ENCODE data around the gene NSUN2. TPM values are rescaled to one million over a fixed set of nuclear protein-coding genes. Genes with fewer than 3 reads are reported as not detected.

The NSUN2 gene
- total and polyA plus RNA-seq, 2 experiments from 2014 or later: 65.4 to 112 TPM

- TF ChIP-seq ZNF462 (CRISPR knock-in tag; IDR thresholded peaks at IDR 0.05): no peak
- no peak for TF ChIP-seq JUNB (IDR thresholded peaks at IDR 0.05; ENCODE audit: unreplicated experiment)
Measured at GRCh38 chr5:6682239-6682638, 49.4 kb upstream of the NSUN2 start (continued).

DNA sequence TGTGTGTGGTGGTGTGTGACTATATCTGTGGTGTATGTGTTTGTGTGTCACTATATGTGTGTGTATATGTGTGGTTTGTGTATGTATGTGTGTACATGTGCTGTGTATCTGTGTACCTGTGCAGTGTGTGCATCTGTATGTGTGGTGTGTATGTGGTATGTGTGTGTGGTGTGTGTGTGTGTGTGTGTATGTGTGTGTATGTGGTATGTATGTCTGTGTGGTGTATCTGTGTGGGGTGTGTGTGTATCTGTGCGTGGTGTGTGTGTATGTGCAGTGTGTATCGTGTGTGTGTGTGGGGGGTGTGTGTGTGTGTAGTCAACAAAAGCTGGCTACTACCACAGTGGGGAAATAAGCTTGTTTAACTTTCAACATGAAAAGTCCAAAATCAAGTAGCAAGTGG, 48.8 kb upstream of the NSUN2 start:
- Histone ChIP-seq H3K4me3 (no peak overlapping the region), H3K9me2 (ENCODE audit: insufficient read depth) (peaks cover 6% of the 10 kb centered on the region; the same call in 1 of the 2 replicates), H3K4me1 (ENCODE audit: insufficient read depth) (no peaks in the 10 kb centered on the region), H3K79me2 (replicated peaks; ENCODE audit: insufficient read depth) (no peaks in the 10 kb centered on the region), H3K27me3 (ENCODE audit: insufficient read depth) (no peaks in the 10 kb centered on the region), H3K27ac (ENCODE audit: low read depth) (no peak overlapping the region), H2AFZ (no peak overlapping the region), H4K20me1 (replicated peaks; ENCODE audit: insufficient read depth) (no peaks in the 10 kb centered on the region; the same call in none of the 2 replicates), H3F3A (replicated peaks; ENCODE audit: low read depth) (no peaks in the 10 kb centered on the region), H3K36me3 (ENCODE audit: insufficient read depth) (no peaks in the 10 kb centered on the region), H3K4me2 (no peak overlapping the region)
- TF ChIP-seq, protein P1, sequence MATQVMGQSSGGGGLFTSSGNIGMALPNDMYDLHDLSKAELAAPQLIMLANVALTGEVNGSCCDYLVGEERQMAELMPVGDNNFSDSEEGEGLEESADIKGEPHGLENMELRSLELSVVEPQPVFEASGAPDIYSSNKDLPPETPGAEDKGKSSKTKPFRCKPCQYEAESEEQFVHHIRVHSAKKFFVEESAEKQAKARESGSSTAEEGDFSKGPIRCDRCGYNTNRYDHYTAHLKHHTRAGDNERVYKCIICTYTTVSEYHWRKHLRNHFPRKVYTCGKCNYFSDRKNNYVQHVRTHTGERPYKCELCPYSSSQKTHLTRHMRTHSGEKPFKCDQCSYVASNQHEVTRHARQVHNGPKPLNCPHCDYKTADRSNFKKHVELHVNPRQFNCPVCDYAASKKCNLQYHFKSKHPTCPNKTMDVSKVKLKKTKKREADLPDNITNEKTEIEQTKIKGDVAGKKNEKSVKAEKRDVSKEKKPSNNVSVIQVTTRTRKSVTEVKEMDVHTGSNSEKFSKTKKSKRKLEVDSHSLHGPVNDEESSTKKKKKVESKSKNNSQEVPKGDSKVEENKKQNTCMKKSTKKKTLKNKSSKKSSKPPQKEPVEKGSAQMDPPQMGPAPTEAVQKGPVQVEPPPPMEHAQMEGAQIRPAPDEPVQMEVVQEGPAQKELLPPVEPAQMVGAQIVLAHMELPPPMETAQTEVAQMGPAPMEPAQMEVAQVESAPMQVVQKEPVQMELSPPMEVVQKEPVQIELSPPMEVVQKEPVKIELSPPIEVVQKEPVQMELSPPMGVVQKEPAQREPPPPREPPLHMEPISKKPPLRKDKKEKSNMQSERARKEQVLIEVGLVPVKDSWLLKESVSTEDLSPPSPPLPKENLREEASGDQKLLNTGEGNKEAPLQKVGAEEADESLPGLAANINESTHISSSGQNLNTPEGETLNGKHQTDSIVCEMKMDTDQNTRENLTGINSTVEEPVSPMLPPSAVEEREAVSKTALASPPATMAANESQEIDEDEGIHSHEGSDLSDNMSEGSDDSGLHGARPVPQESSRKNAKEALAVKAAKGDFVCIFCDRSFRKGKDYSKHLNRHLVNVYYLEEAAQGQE (IDR thresholded peaks at IDR 0.05; ENCODE audit: unreplicated experiment): no peak
- no peak for TF ChIP-seq JUNB (IDR thresholded peaks at IDR 0.05; ENCODE audit: unreplicated experiment)
- Mint-ChIP-seq H3K36me3 (ENCODE audit: low read depth) (no peaks in the 10 kb centered on the region; the same call in 2 of the 3 replicates), H3K9me3 (peaks cover 3% of the 10 kb centered on the region; the same call in 2 of the 3 replicates), H3K27me3 (ENCODE audit: insufficient read depth, low read depth, poor library complexity) (peaks cover 5% of the 10 kb centered on the region), H3K4me3 (no peak overlapping the region), H3K27ac (no peak overlapping the region), H3K4me1 (peaks cover 2% of the 10 kb centered on the region; the same call in 2 of the 3 replicates)
- DNase-seq (ENCODE audit: low spot score): no peak
- ATAC-seq: no peak
